GM12878 (cell line): ENCODE results near the gene SPC24. TPM values are rescaled to one million over a fixed set of nuclear protein-coding genes. Genes with fewer than 3 reads are reported as not detected.
A peak's percentile ranks its signal among the peaks of the same experiment; 100 is the strongest.

ENCODE experiments used
- ATAC-seq: fragments of 200-7000 bp; cut with Tn5 transposase; 3 replicates; pipeline ENCODE4 v1.9.1; 2020; ENCODE audit warnings: mild to moderate bottlenecking, moderate library complexity
- BruUV-seq: library from RNA; stranded (reverse); fragments of 400-500 nt; replicated peaks from 2 replicates; lab custom pipeline; 2021; lab: Mats Ljungman, UMichigan
- CTCF ChIA-PET: fragments of 300-600 bp; sonication (Branson Sonifier 250); formaldehyde crosslinking; extraction: SDS; loops from one replicate; lab custom pipeline; 2021; ENCODE audit warnings: inconsistent platforms; lab: Yijun Ruan, JAX
- POLR2A ChIA-PET: fragments of 350-600 bp; formaldehyde crosslinking; extraction: SDS; loops from one replicate; lab custom pipeline; 2021; ENCODE audit warnings: inconsistent platforms; lab: Charles Lee
- RAD21 ChIA-PET: fragments of 300-600 bp; sonication (Branson Sonifier 250); formaldehyde crosslinking; loops from one replicate; lab custom pipeline; 2023; ENCODE audit warnings: antibody characterized with exemption; ENCODE audit not compliant: unreplicated experiment; lab: Charles Lee
- SMC1A ChIA-PET: fragments of 300-600 bp; sonication (Branson Sonifier 250); formaldehyde crosslinking; loops from one replicate; lab custom pipeline; 2023; ENCODE audit not compliant: unreplicated experiment, uncharacterized antibody; lab: Charles Lee
- DNase-seq: peaks from one replicate; pipeline ENCODE4 v3.0.0-alpha.2; 2011; ENCODE audit warnings: low read depth, low spot score
- FAIRE-seq: peaks from 3 replicates; lab custom pipeline; 2011; peaks lifted over from hg19 to GRCh38; lab: Jason Lieb, UNC
- H2AFZ ChIP-seq: 2 replicates; pipeline ENCODE4 v1.6.0; 2011; ENCODE audit warnings: low read depth, low read length, control low read depth; ENCODE audit not compliant: control insufficient read depth
- H3K27ac ChIP-seq: 2 replicates; pipeline ENCODE4 v1.5.1; 2011; ENCODE audit warnings: control low read depth; ENCODE audit not compliant: control insufficient read depth, insufficient read depth
- H3K27me3 ChIP-seq, 2 experiments: replicated peaks in 1 of 2; 2 replicates each; pipeline versions ENCODE4 v1.6.0 to v1.6.1; 2011; ENCODE audit warnings: low read length in 1 of 2; ENCODE audit not compliant: control insufficient read depth in 2 of 2, insufficient read depth in 2 of 2
- H3K36me3 ChIP-seq, 2 experiments: 2 replicates each; pipeline ENCODE4 v1.5.1; 2011; ENCODE audit warnings: low read length in 1 of 2; ENCODE audit not compliant: control insufficient read depth in 2 of 2, insufficient read depth in 2 of 2
- H3K4me1 ChIP-seq: 2 replicates; pipeline ENCODE4 v1.6.1; 2011; ENCODE audit warnings: mild to moderate bottlenecking, low read length, moderate library complexity, mixed read lengths; ENCODE audit not compliant: control insufficient read depth, insufficient read depth
- H3K4me2 ChIP-seq: 2 replicates; pipeline ENCODE4 v1.6.0; 2011; ENCODE audit warnings: control low read depth; ENCODE audit not compliant: control insufficient read depth, insufficient read depth
- H3K4me3 ChIP-seq: fragments of 200-600 bp; sonication (generic); 2 replicates; pipeline ENCODE4 v1.5.1; 2016
- H3K79me2 ChIP-seq: 2 replicates; pipeline ENCODE4 v1.6.0; 2011; ENCODE audit warnings: low read length; ENCODE audit not compliant: control insufficient read depth, insufficient read depth
- H3K9ac ChIP-seq: 2 replicates; pipeline ENCODE4 v1.8.0; 2011; ENCODE audit warnings: low read length, control low read depth, mixed read lengths; ENCODE audit not compliant: control insufficient read depth, insufficient read depth
- H3K9me3 ChIP-seq: replicated peaks from 3 replicates; pipeline ENCODE4 v1.5.1; 2011; ENCODE audit warnings: mild to moderate bottlenecking, low read length; ENCODE audit not compliant: control insufficient read depth, insufficient read depth
- H4K20me1 ChIP-seq: 2 replicates; pipeline ENCODE4 v1.6.0; 2011; ENCODE audit not compliant: control insufficient read depth, insufficient read depth
- ESRRA ChIP-seq: IDR thresholded peaks from 2 replicates; pipeline ENCODE4 v1.6.1; 2012; ENCODE audit warnings: mild to moderate bottlenecking, low read length, improper control_type of control experiment
- GABPA ChIP-seq: IDR thresholded peaks from 2 replicates; pipeline ENCODE4 v1.6.1; 2014; ENCODE audit warnings: antibody characterized with exemption, low read depth, mild to moderate bottlenecking, inconsistent platforms
- GATAD2B ChIP-seq: fragments of 450-650 bp; conservative IDR thresholded peaks from 2 replicates; pipeline ENCODE4 v1.6.1; 2017; ENCODE audit warnings: low read depth, mild to moderate bottlenecking, moderate library complexity
- HDAC6 ChIP-seq: fragments of 200-600 bp; sonication (generic); IDR thresholded peaks from one replicate; pipeline ENCODE4 v1.8.0; 2017; ENCODE audit warnings: antibody characterized with exemption; ENCODE audit not compliant: unreplicated experiment
- POLR2A ChIP-seq: IDR thresholded peaks from 2 replicates; pipeline ENCODE4 v1.6.1; 2011; ENCODE audit warnings: low read depth, mild to moderate bottlenecking, low read length
- POU2F2 ChIP-seq: IDR thresholded peaks from 3 replicates; pipeline ENCODE4 v1.6.1; 2011; ENCODE audit warnings: low read depth, mild to moderate bottlenecking, low read length, borderline replicate concordance
- SMARCA5 ChIP-seq: fragments of 450-650 bp; IDR thresholded peaks from 2 replicates; pipeline ENCODE4 v1.6.1; 2017; ENCODE audit warnings: mild to moderate bottlenecking
- TBL1XR1 ChIP-seq: IDR thresholded peaks from 2 replicates; pipeline ENCODE4 v1.6.1; 2012; ENCODE audit warnings: low read depth, low read length, improper control_type of control experiment
- WGBS: methylation state at CpG from one replicate; pipeline ENCODE4 v1.1.6; 2016; ENCODE audit warnings: low lambda C conversion rate; ENCODE audit not compliant: insufficient replicate concordance, insufficient coverage; ENCODE audit errors: missing lambda C conversion rate; 5-methylcytosine and 5-hydroxymethylcytosine counted together
- in situ Hi-C: fragments of 300-500 bp; cut with MboI; formaldehyde crosslinking; loops from 9 replicates; pipeline ENCODE4 v1.14.3; 2018; ENCODE audit warnings: mixed read lengths
- intact Hi-C: fragments of 100-400 bp; cut with micrococcal nuclease; formaldehyde crosslinking; loops from one replicate; pipeline ENCODE4 v1.14.2; 2022; ENCODE audit not compliant: unreplicated experiment
- polyA plus RNA-seq, 11 experiments: library from polyadenylated mRNA; depleted of rRNA in 4 of 11; unstranded in 6 of 11; stranded (reverse) in 5 of 11; fragments of >200 nt; fragmentation: Nextera tagmentation in 4 of 11; fragmentation: Illumina TruSeq in 1 of 11; extraction: Ambion mirVana in 4 of 11; extraction: Trizol in 1 of 11; gene quantifications; 1 replicate in 1 of 11; 2 replicates in 10 of 11; pipeline versions ENCODE4 v1.2.1 to v1.2.3, GENCODE V29; 2011 to 2016; ENCODE audit warnings: inconsistent platforms in 2 of 11, missing spikeins in 2 of 11, low read depth in 1 of 11
- total RNA-seq, 4 experiments: library from RNA; depleted of rRNA in 3 of 4; stranded (reverse); fragments of >200 nt in 3 of 4; fragmentation: Illumina TruSeq in 1 of 4; extraction: Trizol in 1 of 4; gene quantifications; 2 replicates each; pipeline versions ENCODE4 v1.2.1 to v1.2.3, GENCODE V29; 2013 to 2021
- TF ChIP-seq, protein P1 (sequence below): fragments of 150-350 bp; IDR thresholded peaks from 2 replicates; pipeline ENCODE4 v1.6.1; 2014; ENCODE audit warnings: mild to moderate bottlenecking, low read depth, low read length
- TF ChIP-seq, protein P2 (sequence below): IDR thresholded peaks from 2 replicates; pipeline ENCODE4 v1.6.1; 2012; ENCODE audit warnings: low read depth, low read length, improper control_type of control experiment
- TF ChIP-seq, protein P3 (sequence below): fragments of 450-650 bp; formaldehyde crosslinking; IDR thresholded peaks from 2 replicates; pipeline ENCODE4 v1.4.0; 2020; ENCODE audit warnings: mild to moderate bottlenecking, moderate library complexity

The SPC24 gene
- total and polyA plus RNA-seq, 10 of the 15 experiments (the other 5 are each of a cell fraction or from before 2014, with no cell fraction given): 9.4 to 72.6 (median 40.7) TPM

DNA sequence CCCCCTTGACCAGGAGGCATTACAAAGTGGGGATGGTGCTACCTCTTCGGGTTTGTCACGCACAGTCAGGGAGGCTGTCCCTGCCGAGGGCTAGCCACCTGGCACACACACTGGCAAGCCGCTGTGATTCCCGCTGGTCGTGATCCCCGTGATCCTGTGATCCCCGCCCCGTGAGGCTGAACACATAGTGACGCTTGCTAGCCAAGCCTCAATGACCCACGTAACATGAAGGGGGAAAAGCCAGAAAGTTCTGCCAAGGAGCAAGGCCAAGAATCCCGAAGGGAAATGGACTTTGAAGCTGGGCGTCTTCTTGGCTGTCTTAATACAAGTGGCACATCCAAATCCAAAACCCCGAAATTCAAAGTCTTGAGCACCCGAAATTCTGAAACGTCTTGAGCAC is 52.6 kb downstream of the SPC24 start:
- peaks cover 12% of the 10 kb centered on the region for H3K79me2 ChIP-seq
- no peak for FAIRE-seq
- no peak overlapping the region for H3K27ac ChIP-seq
- no peaks in the 10 kb centered on the region for H3K27me3 ChIP-seq
- ATAC-seq: no peak
- SMC1A ChIA-PET: no interaction called here
- H3K4me3 ChIP-seq: no peak overlapping the region
- H4K20me1 ChIP-seq: no peaks in the 10 kb centered on the region; the same call in 1 of the 2 replicates
- no peak overlapping the region for H3K9ac ChIP-seq
- H3K4me1 ChIP-seq: no peaks in the 10 kb centered on the region
- WGBS: over 99% methylated on average over 16 of the region's 16 CpGs
- POLR2A ChIA-PET: no interaction called here
- BruUV-seq: TSS peak; percentile 30
- no peak overlapping the region for H3K4me2 ChIP-seq
- RAD21 ChIA-PET: no interaction called here
- CTCF ChIA-PET: interaction anchor here (1.3 kb wide), 1 partner anchor 23 kb away, joined by 3 read pairs; no protein-coding TSS in a partner anchor
- TF ChIP-seq, protein P1, sequence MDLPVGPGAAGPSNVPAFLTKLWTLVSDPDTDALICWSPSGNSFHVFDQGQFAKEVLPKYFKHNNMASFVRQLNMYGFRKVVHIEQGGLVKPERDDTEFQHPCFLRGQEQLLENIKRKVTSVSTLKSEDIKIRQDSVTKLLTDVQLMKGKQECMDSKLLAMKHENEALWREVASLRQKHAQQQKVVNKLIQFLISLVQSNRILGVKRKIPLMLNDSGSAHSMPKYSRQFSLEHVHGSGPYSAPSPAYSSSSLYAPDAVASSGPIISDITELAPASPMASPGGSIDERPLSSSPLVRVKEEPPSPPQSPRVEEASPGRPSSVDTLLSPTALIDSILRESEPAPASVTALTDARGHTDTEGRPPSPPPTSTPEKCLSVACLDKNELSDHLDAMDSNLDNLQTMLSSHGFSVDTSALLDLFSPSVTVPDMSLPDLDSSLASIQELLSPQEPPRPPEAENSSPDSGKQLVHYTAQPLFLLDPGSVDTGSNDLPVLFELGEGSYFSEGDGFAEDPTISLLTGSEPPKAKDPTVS: no peak
- TF ChIP-seq, protein P2, sequence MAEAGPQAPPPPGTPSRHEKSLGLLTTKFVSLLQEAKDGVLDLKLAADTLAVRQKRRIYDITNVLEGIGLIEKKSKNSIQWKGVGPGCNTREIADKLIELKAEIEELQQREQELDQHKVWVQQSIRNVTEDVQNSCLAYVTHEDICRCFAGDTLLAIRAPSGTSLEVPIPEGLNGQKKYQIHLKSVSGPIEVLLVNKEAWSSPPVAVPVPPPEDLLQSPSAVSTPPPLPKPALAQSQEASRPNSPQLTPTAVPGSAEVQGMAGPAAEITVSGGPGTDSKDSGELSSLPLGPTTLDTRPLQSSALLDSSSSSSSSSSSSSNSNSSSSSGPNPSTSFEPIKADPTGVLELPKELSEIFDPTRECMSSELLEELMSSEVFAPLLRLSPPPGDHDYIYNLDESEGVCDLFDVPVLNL: no peak
- 0 out of 2 replicates have a peak, but pooled peaks have one; percentile 42 for TF ChIP-seq POLR2A
- in situ Hi-C loops: no loop called here
- DNase-seq: no peak
- no peak overlapping the region for H2AFZ ChIP-seq
- H3K36me3 ChIP-seq: peaks cover 31 to 40% of the 10 kb centered on the region in 2 experiments
- no peaks in the 10 kb centered on the region for H3K9me3 ChIP-seq
- intact Hi-C loops: no loop called here

DNA sequence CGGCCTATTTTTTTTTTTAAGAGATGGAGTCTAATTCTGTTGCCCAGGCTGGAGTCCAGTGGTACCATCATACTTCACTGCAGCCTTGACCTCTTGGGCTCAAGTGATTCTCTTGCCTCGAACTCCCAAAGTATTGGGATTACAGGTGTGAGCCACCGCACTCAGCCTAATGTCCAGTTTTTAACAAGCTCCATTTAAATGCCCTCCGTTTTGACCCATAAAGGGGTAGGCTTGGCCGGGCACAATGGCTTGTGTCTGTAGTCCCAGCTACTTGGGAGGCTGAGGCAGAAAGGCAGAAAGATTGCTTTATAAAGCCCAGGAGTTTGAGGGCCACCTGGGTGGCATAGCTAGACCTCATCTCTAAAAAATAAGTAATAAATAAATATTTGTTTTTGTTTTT is 54.5 kb downstream of the SPC24 start:
- Histone ChIP-seq H3K9ac (no peak overlapping the region), H3K27me3 (no peaks in the 10 kb centered on the region), H3K9me3 (no peaks in the 10 kb centered on the region), H3K79me2 (peaks cover 30% of the 10 kb centered on the region), H3K4me3 (no peak overlapping the region), H3K36me3 (peaks cover 20 to 36% of the 10 kb centered on the region in 2 experiments), H3K27ac (no peak overlapping the region), H3K4me1 (peaks cover 5% of the 10 kb centered on the region), H3K4me2 (no peak overlapping the region), H2AFZ (no peak overlapping the region), H4K20me1 (no peaks in the 10 kb centered on the region; the same call in none of the 2 replicates)
- POLR2A ChIA-PET: interaction anchor here (0.5 kb wide), 1 partner anchor 57 kb away, joined by 3 read pairs; no protein-coding TSS in a partner anchor
- no TSS peak for BruUV-seq
- DNase-seq (no peak), FAIRE-seq (no peak), ATAC-seq (no peak)
- intact Hi-C loops: no loop called here
- CTCF ChIA-PET: interaction anchor here (1.0 kb wide), 1 partner anchor 25 kb away, joined by 5 read pairs; no protein-coding TSS in a partner anchor
- SMC1A ChIA-PET: interaction anchor here (0.7 to 1.4 kb wide), 3 partner anchors 8 to 399 kb away, joined by 3 to 5 read pairs (median 4); partner anchors contain the start of gene LDLR
- in situ Hi-C loops: no loop called here
- 98% methylated on average over 5 of the region's 5 CpGs for WGBS
- RAD21 ChIA-PET: no interaction called here
- TF ChIP-seq HDAC6: no peak
- TF ChIP-seq, protein P3, sequence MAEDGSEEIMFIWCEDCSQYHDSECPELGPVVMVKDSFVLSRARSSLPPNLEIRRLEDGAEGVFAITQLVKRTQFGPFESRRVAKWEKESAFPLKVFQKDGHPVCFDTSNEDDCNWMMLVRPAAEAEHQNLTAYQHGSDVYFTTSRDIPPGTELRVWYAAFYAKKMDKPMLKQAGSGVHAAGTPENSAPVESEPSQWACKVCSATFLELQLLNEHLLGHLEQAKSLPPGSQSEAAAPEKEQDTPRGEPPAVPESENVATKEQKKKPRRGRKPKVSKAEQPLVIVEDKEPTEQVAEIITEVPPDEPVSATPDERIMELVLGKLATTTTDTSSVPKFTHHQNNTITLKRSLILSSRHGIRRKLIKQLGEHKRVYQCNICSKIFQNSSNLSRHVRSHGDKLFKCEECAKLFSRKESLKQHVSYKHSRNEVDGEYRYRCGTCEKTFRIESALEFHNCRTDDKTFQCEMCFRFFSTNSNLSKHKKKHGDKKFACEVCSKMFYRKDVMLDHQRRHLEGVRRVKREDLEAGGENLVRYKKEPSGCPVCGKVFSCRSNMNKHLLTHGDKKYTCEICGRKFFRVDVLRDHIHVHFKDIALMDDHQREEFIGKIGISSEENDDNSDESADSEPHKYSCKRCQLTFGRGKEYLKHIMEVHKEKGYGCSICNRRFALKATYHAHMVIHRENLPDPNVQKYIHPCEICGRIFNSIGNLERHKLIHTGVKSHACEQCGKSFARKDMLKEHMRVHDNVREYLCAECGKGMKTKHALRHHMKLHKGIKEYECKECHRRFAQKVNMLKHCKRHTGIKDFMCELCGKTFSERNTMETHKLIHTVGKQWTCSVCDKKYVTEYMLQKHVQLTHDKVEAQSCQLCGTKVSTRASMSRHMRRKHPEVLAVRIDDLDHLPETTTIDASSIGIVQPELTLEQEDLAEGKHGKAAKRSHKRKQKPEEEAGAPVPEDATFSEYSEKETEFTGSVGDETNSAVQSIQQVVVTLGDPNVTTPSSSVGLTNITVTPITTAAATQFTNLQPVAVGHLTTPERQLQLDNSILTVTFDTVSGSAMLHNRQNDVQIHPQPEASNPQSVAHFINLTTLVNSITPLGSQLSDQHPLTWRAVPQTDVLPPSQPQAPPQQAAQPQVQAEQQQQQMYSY: no peak
- TF ChIP-seq POU2F2: no peak
- no peak for TF ChIP-seq GABPA
- no peak for TF ChIP-seq GATAD2B
- no peak for TF ChIP-seq ESRRA
- TF ChIP-seq TBL1XR1: no peak
- no peak for TF ChIP-seq SMARCA5
